NCI-H1417 treated with DMSO at 0.1 percent for 48 hours (cell line): ENCODE data around the gene SRSF11.

Experiments
- DNase-seq: peaks from one replicate; lab custom pipeline; 2025; lab: John Stamatoyannopoulos, UW

The SRSF11 gene

DNA sequence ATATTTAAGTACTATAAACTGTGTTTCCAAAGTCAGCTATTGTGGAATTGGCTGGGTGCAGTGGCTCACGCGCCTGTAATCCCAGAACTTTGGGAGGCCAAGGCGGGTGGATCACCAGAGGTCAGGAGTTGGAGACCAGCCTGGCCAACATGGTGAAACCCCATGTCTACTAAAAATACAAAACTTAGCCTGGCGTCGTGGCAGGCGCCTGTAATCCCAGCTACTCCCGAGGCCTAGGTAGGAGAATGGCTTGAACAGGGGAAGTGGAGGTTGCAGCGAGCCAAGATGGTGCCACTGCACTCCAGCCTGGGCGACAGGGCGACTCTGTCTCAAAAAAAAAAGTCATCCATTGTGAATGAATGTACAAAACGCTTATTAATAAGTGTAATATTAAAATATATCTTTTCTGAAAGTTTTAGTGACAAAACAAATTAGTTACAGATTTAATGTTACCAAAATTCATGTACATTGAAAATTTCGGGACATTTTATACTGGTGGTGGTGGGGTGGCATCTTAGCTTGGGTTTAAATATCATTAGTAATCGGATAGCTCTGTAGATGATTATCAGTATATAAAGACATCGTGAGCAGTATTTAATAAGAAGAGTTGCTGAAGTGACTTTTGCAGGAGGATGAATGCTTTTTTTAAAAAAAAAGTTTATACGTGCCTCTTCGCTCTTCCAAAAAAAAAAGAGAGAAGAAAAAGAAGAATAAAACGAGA, 503 bp upstream of the SRSF11 start:
- no peak for DNase-seq

DNA sequence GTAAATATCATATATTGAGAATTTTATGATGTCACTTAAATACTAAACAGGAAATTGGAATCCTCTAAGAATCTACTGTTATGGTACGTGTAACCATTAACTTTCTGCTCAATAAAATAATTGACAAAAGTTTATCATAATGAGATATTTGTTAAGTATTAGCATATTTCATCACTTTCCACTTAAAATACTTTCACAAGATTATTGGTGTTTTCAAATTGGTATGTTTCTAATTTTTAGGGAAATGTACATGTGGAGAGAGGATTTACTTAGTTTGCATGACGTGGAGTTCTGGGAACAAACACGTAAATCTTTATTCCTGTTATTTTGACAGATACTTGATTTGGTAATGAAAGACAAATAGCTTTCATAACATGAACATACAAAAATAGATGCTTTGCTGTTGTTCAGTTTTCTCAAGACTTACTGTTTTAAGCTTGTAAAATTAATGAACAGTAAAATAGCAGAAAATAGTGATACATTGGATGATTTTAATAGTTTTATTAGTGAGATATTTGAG, 1.6 kb downstream of the SRSF11 start:
- no peak for DNase-seq

DNA sequence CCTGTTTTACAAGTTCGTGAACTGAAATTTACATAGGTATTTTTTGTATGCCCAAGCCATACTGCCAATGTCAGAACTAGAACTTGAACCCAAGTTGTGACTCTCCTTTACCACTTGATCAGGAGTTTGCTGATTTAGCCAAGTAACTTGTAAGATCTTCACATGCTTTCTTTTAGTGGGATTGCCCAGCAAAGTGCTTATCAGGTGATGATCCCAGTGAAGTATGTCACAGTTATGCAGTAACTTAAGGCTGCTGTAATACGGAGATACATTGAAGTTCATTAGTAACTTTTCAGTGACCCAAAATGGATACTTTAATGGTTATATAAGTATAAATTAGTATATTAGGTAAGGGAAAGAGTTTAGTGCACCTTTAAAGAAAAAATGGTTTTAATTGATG, 3.8 kb downstream of the SRSF11 start:
- no peak for DNase-seq

DNA sequence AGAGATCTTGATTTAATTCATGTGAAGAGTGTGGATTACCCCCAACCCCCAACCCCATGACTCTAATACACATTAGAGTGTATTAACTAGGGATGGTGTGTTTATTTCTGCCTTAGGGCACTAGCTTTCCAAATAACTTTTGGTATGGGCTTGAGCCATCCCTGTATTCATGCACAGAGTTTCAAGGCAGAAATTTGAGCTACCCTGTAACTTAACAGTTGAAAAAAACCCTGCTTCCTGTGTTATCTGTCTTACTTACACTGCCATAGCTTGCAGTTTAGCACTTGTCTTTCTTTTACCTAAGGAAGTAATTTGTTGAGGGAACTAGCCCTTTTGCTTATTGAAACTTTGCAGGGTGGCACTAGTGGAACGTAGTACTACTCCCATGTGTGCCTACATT, 6.3 kb downstream of the SRSF11 start:
- no peak for DNase-seq

DNA sequence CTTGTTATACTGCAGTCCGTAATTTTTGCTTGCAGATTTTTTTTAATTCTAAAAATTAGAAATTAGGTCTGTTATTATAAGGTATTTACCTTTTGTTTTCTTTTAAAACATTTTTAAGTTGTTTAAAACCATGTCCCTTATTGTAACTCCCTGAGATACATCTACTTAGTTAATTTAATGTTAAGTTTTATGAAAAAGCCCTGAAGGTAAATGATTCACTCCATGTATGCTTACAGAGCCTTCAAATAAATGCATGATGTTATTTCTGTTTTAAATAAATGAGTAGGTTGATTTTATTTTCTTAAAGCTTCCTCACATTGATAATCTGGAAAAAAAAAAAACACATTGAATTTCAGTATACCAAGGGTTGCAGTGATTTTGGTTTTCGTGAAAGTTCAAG, 7.5 kb downstream of the SRSF11 start:
- DNase-seq: no peak

DNA sequence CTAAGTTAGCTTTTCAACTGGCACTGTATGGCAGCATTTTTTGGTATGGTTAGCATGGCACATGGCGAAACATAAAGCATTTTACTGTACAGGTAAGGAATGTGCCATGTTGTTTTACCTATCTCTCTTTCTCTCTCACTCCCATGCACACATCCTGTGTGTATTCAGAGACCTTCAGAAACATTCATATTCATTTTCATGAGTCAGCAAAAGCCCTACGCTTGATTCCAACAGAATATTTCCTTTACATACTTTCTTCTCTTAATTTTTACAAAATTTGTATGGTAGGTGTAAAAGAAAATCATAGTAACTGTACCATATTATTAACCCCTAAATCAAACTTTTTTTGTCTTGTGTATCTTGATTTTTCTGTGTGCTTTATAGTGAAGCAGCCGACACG, 10.3 kb downstream of the SRSF11 start:
- DNase-seq: no peak

DNA sequence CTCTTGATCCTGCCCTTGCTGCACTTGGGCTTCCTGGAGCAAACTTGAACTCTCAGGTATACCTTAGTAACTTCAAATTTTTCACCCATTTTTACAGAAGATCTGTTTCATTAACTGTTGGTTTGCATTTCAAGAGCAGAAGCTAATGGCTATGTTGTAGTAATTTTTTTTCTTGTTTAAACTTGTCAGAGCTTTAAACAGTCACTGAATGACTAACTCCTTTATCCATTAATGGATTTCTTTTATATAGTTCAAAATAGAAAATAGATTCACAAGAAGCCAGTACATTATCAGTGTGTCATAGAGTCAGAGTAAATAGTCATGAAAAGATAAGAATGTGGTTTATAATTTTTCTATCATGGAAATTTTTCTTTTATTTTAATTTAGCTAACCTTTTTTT, 13.6 kb downstream of the SRSF11 start:
- DNase-seq: no peak

DNA sequence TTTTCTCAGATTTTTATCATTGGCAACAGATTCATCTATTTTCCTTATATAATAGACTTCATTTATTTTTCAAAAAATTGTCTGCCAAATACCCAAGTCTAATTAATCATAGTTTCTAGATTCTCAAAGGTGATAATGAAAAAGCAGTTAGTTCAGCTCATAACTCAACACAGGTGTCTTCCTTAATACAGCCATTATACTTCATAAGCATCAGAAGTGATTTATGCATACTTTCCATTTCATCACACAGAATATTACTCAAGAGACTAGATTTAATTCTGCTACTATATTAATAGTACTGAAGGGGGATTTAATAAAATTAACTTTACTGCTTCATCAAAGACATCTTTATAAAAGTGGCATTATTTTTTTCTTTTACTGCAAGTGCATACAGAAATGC, 18.8 kb downstream of the SRSF11 start:
- no peak for DNase-seq

DNA sequence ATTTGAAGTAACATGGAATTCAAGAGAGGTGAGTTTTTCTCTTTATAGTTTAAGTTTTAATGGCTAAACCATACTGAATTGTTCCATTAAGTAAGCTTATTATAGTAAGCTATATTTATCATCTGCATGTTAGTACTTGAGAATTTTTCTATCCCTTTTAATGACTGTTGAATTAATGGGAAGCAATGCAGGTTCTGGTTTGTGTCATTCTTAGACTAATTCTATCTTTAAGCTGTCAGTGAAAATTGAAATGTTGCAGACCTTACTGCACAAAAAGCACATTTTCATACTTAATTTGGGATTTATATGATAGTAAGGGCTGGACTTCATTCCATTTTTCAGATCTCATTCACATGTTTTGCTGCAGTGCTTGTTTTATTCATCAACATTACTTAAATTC, 25.9 kb downstream of the SRSF11 start:
- DNase-seq: no peak

DNA sequence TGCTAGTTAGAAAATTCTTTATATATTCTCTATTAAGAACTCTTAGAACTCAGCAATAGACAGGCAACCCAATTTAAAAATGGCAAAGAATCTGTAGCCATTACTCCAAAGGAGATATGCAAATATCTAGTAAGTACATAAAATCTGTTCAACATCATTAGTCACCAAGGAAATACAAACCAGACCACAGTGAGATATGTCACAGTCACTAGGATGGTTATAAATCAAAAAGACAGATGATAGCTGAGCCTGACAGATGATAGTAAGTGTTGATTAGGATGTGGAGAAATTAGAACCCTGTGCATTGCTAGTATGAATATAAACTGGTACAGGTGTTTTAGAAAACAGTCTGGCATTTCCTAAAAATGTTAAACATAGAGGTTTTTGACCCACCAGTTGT, 26.6 kb downstream of the SRSF11 start:
- DNase-seq: no peak

DNA sequence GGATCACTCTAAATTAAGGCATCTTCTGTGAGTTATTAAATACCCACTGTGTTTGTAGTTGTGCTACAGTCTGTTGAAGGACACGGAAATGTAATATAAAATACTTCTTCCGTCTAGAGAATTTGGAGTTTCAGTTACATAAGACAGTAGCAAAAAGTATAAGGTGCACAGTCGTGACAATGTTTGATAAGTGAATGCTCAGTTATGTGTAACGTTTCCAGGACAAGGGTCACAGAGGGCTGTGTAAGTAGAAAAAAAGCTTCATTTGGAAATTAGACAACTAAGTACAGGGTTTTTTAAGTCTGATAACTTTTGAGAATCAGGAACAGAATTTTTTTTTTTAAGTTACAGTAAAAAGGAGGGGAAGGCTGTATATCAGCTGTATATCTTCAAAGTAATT, 27.5 kb downstream of the SRSF11 start:
- no peak for DNase-seq

DNA sequence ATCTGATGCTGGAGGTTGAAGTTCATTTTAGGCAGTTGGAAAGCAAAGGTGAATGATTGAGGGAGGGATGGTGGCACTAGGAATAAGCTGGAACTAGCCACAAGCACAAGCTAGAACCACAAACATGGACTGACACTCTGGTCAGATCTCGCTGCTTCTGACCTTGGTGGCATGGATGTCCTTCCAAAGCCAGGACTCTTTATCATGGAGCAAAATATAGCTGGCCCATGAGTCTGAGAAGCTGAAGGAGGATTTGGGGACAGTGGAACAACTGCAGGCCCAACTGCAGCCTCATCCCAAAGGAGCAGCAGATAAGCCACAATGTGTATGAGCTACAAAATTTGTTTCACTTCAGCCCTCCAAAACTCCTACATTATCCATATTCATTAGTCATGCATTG, 35.5 kb downstream of the SRSF11 start:
- no peak for DNase-seq

DNA sequence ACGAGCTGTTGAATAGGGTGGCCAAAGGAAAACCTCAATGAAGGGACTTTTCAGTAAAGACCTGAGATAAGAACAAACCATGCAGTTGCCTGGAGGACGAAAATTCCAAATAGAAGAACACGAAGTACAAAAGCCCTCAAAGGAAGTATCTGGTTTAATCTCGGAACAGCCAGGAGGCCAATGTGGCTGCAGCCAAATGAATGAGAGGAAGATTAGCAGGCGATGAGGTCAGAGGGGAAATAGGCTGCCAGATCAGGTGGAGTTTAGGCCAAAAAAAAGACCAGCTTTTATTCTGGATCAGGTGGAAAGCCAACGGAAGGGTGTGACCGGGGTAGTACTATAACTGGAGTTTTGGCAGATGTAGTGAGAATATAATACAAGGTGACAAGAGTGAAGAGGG, 43.7 kb downstream of the SRSF11 start:
- DNase-seq: no peak

DNA sequence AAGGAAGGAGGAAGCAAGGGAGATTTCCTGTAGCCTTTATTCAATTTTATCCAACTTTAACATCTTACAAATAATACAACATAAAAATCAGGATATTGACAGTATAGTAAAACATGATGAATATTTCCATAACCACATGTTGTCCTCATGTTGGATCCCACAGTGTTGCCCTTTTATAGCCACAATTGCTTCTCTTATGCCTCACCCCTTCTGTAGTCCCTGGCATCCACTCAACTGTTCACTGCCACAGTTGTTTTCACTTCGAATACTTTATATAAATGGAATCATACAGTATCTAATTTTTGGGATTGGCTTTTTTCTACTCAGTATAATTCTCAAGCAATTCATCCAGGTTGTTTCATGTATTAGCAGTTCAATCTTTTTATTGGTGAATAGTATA, 44.8 kb downstream of the SRSF11 start:
- no peak for DNase-seq

DNA sequence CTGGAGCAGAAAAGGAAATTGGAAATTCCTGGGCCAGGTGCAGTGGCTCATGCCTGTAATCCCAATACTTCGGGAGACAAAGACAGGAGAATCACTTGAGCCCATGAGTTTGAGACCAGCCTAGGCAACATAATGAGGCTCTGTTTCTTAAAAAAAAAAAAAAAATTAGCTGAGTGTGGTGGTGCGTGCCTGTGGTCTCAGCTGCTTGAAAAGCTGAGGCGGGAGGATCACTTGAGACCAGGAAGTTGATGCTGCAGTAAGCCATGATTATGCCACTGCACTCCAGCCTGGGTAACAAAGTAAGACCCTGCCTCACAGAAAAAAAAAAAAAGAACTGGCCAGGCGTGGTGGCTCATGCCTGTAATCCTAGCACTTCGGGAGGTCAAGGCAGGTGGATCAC, 56.7 kb downstream of the SRSF11 start:
- no peak for DNase-seq

DNA sequence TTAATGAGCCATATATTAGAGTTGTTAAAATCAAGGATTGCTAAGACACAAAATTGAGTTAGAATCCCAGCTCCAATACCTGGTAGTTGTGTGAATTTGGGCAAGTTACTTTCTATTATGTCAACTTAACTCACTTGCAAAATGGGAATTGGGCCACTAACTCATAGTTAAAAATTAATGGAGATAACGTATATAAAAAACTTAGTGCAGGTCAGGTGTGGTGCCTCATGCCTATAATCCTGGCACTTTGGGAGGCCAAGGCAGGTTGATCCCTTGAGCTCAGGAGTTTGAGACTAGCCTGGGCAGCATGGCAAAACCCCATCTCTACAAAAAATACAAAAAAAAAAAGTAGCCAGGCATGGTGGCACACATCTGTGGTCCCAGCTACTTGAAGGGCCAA, 57.5 kb downstream of the SRSF11 start:
- no peak for DNase-seq

DNA sequence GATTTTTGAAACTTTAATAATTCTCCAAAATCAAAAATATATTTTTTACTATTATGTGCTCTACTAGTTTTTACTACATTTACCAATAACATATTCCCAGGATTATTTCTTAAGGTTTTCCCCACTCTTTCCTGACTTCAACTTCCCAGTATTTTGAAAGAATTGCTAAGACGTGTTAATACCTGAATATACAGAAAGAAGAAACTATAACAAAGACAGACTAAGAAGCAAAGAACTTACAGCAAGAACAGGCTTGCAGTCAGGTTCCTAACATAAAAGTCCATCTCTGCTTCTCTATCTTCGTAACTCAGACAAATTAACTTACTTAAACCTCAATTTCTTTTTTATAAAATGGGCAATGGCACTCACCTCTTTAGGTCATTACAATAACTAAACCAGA, 63.2 kb downstream of the SRSF11 start:
- DNase-seq: no peak

DNA sequence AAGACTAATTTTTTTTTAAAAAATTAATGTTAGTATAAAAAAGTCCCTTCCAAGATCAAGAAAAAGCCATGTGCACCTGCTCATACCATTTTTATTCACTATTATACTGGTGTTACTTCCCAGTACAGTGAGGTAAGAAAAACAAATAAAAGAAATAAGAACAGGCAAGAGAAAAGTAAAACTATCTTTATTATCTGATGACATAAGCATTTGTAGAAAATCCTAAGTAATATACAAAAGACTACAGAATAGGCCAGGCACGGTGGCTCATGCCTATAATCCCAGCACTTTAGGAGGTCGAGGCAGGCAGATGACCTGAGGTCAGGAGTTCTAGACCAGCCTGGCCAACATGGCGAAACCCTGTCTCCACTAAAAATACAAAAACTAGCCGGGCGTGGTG, 65.3 kb downstream of the SRSF11 start:
- DNase-seq: no peak

DNA sequence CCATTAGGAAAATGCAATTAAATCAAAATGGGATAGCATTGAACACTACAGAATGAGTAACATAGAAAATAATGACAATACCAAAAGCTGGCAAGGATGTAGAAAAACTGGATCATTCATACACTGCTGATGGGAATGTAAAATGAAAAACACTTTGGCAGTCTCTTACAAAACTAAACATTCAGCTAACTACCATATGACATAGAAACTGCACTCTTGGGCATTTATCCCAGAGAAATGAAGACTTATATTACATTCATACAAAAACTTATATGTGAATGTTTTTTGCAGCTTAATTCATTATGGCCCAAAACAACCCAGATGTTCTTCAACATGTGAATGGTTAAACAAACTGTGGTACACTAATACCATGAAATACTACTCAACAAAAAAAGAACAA, 67.0 kb downstream of the SRSF11 start:
- no peak for DNase-seq

DNA sequence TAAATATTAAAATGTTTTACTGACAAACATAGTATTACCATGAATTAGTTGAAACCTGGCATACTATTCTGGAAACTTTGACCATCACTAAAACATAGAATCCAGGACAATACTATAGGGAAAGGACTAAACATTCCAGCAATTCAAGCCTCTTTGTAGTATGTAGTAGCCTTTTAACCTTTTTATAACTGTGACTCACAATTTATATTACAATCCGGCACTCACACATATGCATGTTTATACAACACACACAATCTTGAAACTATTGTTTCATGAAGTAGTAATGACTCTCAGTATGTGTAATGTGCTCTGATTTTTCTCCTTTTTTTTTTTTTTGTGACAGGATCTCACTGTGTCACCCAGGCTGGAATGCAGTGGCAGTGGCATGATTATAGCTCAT, 69.0 kb downstream of the SRSF11 start:
- DNase-seq: no peak

DNA sequence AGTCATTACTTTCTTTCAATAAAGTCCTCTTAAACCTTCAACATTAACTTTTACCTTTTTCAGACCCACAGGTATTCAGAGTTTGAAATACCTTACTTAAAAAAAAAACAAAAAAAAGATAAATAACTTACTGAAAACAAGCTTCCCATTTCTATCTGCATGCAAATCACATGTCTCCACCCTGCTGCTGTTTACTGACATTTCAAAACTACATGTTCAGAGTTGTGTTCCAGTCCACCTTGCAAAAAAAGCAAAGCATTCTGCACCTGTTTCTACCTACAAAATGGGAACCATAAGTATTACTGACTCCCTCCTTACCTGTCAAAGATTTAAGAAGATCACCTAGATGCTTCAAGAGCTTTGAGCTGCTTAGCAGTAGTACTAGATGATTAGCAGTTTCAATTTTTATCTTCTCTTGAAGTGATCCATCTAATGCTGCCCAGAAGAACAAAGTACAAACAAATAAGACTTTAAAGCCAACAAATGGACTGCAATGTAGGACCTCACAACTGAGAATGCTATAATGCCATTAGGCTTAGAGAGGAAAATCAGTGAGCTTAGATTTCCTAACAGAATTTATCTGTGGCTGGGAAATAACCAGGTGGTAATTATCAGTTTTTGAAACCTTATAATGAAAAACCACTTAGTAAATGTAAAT, 72.1 kb downstream of the SRSF11 start:
- DNase-seq: no peak

DNA sequence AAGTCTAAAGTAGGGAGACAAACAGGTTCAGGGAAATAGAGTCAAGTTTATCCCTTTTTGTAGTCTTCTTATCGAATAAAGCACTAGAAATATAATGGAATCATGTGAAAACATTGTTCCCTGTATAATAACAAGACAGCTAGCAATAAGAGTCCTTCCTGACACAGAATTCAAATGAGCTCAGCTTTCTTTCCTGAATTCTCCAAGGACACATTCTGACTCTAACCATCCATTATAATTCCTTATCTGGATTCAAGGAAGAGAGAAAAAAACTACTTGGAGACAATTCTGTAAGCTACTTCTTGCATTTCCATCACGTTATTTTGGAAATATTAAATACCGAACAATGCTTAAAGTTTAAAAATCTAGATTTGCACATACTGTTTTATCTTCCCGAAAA, 74.6 kb downstream of the SRSF11 start:
- DNase-seq: no peak

DNA sequence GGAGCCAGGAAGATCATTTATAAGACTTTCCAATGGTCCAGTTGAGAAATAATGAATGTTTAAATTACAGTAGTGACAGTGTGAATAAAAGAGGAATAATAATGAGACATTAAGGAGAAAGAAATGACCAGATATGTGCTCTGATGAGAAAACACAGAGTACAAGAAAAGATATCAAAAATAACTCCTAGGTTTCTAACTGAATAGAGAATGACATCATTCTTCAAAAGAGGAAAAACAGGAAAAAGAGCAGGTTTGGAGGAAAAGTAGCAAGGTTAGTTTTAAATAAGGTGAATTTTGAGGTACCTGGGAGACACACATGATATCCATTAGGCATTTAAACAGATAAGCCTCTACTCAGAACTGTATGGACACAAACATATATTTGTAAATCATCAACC, 78.3 kb downstream of the SRSF11 start:
- no peak for DNase-seq
